CD4-positive, alpha-beta memory T cell (primary cell): ENCODE measurements around the gene TTLL5. TPM values are rescaled to one million over a fixed set of nuclear protein-coding genes. Genes with fewer than 3 reads are reported as not detected.
"Not testable (repeated sequence)": the region's sequence is repeated elsewhere in the genome, so short reads cannot be mapped to it uniquely, and the experiment has no call there.

Experiments used
- CTCF ChIA-PET: fragments of 350-600 bp; sonication (Branson Sonifier 250); formaldehyde crosslinking; loops from one replicate; lab custom pipeline; 2021; ENCODE audit warnings: inconsistent platforms; ENCODE audit not compliant: partially characterized antibody; lab: Charles Lee
- POLR2A ChIA-PET: fragments of 350-600 bp; sonication (Branson Sonifier 250); formaldehyde crosslinking; loops from one replicate; lab custom pipeline; 2021; ENCODE audit not compliant: partially characterized antibody; lab: Charles Lee
- DNase-seq, 5 donors: peaks; one replicate each; pipeline versions ENCODE4 v3.0.0 to v3.0.0-alpha.2; 2020 to 2022; ENCODE audit warnings: mixed read lengths in 1 of 5
- H3K27ac ChIP-seq: one replicate; pipeline ENCODE4 v1.7.0; 2013; ENCODE audit warnings: low read depth, low read length
- H3K27me3 ChIP-seq: 2 replicates; pipeline ENCODE4 v1.7.0; 2013; ENCODE audit warnings: mild to moderate bottlenecking, low read length, moderate library complexity; ENCODE audit not compliant: insufficient read depth
- H3K36me3 ChIP-seq: 2 replicates; pipeline ENCODE4 v1.7.0; 2013; ENCODE audit warnings: mild to moderate bottlenecking, low read length, moderate library complexity; ENCODE audit not compliant: insufficient read depth
- H3K4me1 ChIP-seq: 2 replicates; pipeline ENCODE4 v1.7.0; 2013; ENCODE audit warnings: mild to moderate bottlenecking, low read length, moderate library complexity; ENCODE audit not compliant: insufficient read depth
- H3K4me3 ChIP-seq, 2 donors: one replicate each; pipeline ENCODE4 v1.7.0; 2013; ENCODE audit warnings: low read length in 2 of 2, mild to moderate bottlenecking in 1 of 2
- H3K9me3 ChIP-seq, 2 donors: one replicate each; pipeline ENCODE4 v1.7.0; 2013; ENCODE audit warnings: low read length in 2 of 2, control low read depth in 1 of 2; ENCODE audit not compliant: control insufficient read depth in 1 of 2
- H3K27ac Mint-ChIP-seq, 7 donors: one replicate each; pipeline ENCODE4 v1.8.0; 2020 to 2021; ENCODE audit warnings: mixed read lengths in 7 of 7, mild to moderate bottlenecking in 6 of 7, inconsistent platforms in 3 of 7, moderate library complexity in 3 of 7
- H3K27me3 Mint-ChIP-seq, 2 donors: one replicate each; pipeline ENCODE4 v1.8.0; 2020 to 2021; ENCODE audit warnings: mixed read lengths in 2 of 2
- H3K36me3 Mint-ChIP-seq, 2 donors: one replicate each; pipeline ENCODE4 v1.8.0; 2020 to 2021; ENCODE audit warnings: mixed read lengths in 2 of 2, inconsistent platforms in 1 of 2, mild to moderate bottlenecking in 1 of 2
- H3K4me1 Mint-ChIP-seq, 4 donors: one replicate each; pipeline ENCODE4 v1.8.0; 2020 to 2021; ENCODE audit warnings: mixed read lengths in 4 of 4, mild to moderate bottlenecking in 1 of 4
- H3K4me3 Mint-ChIP-seq, 8 donors: one replicate each; pipeline ENCODE4 v1.8.0; 2020 to 2021; ENCODE audit warnings: mixed read lengths in 8 of 8, mild to moderate bottlenecking in 7 of 8, moderate library complexity in 6 of 8, inconsistent platforms in 3 of 8
- H3K9me3 Mint-ChIP-seq, 8 donors: one replicate each; pipeline ENCODE4 v1.8.0; 2020 to 2021; ENCODE audit warnings: mixed read lengths in 8 of 8, mild to moderate bottlenecking in 5 of 8, inconsistent platforms in 3 of 8, moderate library complexity in 1 of 8
- intact Hi-C: fragments of 100-400 bp; cut with micrococcal nuclease; formaldehyde crosslinking; loops from one replicate; pipeline ENCODE4 v1.15.1; 2023
- polyA plus RNA-seq, 2 donors: library from polyadenylated mRNA; unstranded; fragments of 300-500 nt; fragmentation: Illumina TruSeq; gene quantifications; one replicate each; pipeline ENCODE4 v1.2.3, GENCODE V29; 2021
- total RNA-seq, 2 experiments: library from RNA; stranded (reverse); gene quantifications; one replicate each; pipeline ENCODE4 v1.2.3, GENCODE V29; 2021

Gene TTLL5
- total and polyA plus RNA-seq, 4 experiments from 2014 or later = 8.4 to 28.2 (median 20.5) TPM

DNA sequence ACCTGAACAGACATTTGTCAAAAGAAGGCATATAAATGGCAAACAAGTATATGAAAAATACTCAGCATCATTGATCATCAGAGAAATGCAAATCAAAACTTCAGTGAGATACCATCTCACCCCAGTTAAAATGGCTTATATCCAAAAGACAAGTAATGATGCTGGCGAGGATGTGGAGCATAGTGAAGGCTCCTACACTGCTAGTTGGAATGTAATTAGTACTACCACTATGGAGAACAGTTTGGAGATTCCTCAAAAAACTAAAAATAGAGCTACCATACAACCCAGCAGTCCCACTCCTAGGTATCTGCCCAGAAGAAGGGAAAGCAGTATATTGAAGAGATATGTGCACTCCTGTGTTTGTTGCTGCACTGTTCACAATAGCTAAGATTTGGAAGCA lies 174.7 kb downstream of the TTLL5 start:
- ChIA-PET POLR2A (no interaction called here), CTCF (no interaction called here)
- Mint-ChIP-seq H3K4me1 (peaks cover 13 to 23% (median 20%) of the 10 kb centered on the region in 4 donors), H3K4me3 (no peak overlapping the region), H3K27ac (no peak overlapping the region), H3K36me3 (peaks cover 13 to 37% of the 10 kb centered on the region in 2 donors), H3K9me3 (peaks cover 0 to 4% (median 0%) of the 10 kb centered on the region in 8 donors), H3K27me3 (no peaks in the 10 kb centered on the region)
- Histone ChIP-seq H3K4me3 (no peak overlapping the region), H3K27me3 (no peaks in the 10 kb centered on the region), H3K9me3 (no peaks in the 10 kb centered on the region), H3K27ac (no peak overlapping the region), H3K36me3 (no peaks in the 10 kb centered on the region), H3K4me1 (peaks cover 24% of the 10 kb centered on the region)
- no peak for DNase-seq
- intact Hi-C loops = no loop called here

- intact Hi-C loops = no loop called here
- no peak overlapping the region for H3K4me3 Mint-ChIP-seq
- Histone ChIP-seq H3K27ac (no peak overlapping the region), H3K9me3 (no peaks in the 10 kb centered on the region), H3K4me1 (peaks cover 8% of the 10 kb centered on the region), H3K36me3 (no peaks in the 10 kb centered on the region), H3K27me3 (no peaks in the 10 kb centered on the region), H3K4me3 (no peak overlapping the region)
- ChIA-PET CTCF (no interaction called here), POLR2A (no interaction called here)
- H3K4me1 Mint-ChIP-seq = peaks cover 7 to 10% (median 8%) of the 10 kb centered on the region in 4 donors
- H3K9me3 Mint-ChIP-seq = peaks cover 0 to 4% (median 0%) of the 10 kb centered on the region in 8 donors
- DNase-seq = no peak
- H3K27ac Mint-ChIP-seq = no peak overlapping the region
- no peaks in the 10 kb centered on the region for H3K27me3 Mint-ChIP-seq
- peaks cover 13 to 44% of the 10 kb centered on the region in 2 donors for H3K36me3 Mint-ChIP-seq
Observed at GRCh38 chr14:75837151-75837787, 176.2 kb downstream of the TTLL5 start.

DNA sequence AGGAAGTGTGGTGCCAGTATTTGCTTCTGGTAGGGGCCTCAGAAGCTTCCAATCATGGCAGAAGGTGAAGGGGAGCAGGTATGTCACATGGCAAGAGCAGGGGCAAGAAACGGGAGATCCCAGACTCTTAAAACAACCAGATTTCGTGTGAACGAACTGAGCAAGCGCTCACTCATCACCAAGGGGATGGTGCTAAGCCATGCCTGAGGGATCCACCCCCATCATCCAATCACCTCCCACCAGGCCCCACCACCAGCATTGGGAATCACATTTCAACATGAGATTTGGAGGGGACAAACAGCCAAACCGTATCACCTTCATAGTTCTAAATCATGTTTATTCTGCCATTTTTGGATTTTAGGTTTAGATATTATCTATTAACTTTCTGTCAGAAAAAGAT lies 179.9 kb downstream of the TTLL5 start:
- ChIA-PET CTCF (no interaction called here), POLR2A (no interaction called here)
- H3K27me3 ChIP-seq = no peaks in the 10 kb centered on the region
- intact Hi-C loops = no loop called here
- Mint-ChIP-seq H3K36me3 (peaks cover 9 to 31% of the 10 kb centered on the region in 2 donors), H3K27me3 (no peaks in the 10 kb centered on the region), H3K4me1 (no peaks in the 10 kb centered on the region), H3K4me3 (no peak overlapping the region), H3K27ac (no peak overlapping the region), H3K9me3 (peaks cover 0 to 4% (median 0%) of the 10 kb centered on the region in 8 donors)
- no peaks in the 10 kb centered on the region for H3K9me3 ChIP-seq
- H3K4me3 ChIP-seq = no peak overlapping the region
- no peak overlapping the region for H3K27ac ChIP-seq
- DNase-seq = no peak
- no peaks in the 10 kb centered on the region for H3K36me3 ChIP-seq
- H3K4me1 ChIP-seq = no peaks in the 10 kb centered on the region

- Histone ChIP-seq H3K4me3 (no peak overlapping the region), H3K27me3 (no peaks in the 10 kb centered on the region), H3K9me3 (no peaks in the 10 kb centered on the region), H3K27ac (no peak overlapping the region), H3K36me3 (no peaks in the 10 kb centered on the region), H3K4me1 (no peaks in the 10 kb centered on the region)
- intact Hi-C loops = no loop called here
- ChIA-PET CTCF (interaction anchor here (2.8 kb wide), 1 partner anchor 64 kb away, joined by 9 read pairs; no protein-coding TSS in a partner anchor), POLR2A (no interaction called here)
- Mint-ChIP-seq H3K9me3 (peaks cover 0 to 4% (median 0%) of the 10 kb centered on the region in 8 donors), H3K27me3 (no peaks in the 10 kb centered on the region), H3K4me1 (no peaks in the 10 kb centered on the region), H3K27ac (no peak overlapping the region), H3K4me3 (no peak overlapping the region), H3K36me3 (peaks cover 6 to 36% of the 10 kb centered on the region in 2 donors)
- DNase-seq = no peak
Observed at GRCh38 chr14:75842551-75842950, 181.5 kb downstream of the TTLL5 start.

- Mint-ChIP-seq H3K27me3 (no peaks in the 10 kb centered on the region), H3K4me3 (no peak overlapping the region), H3K9me3 (no peaks in the 10 kb centered on the region), H3K27ac (no peak overlapping the region), H3K4me1 (no peaks in the 10 kb centered on the region), H3K36me3 (peaks cover 6 to 34% of the 10 kb centered on the region in 2 donors)
- POLR2A ChIA-PET = no interaction called here
- CTCF ChIA-PET = interaction anchor here (2.8 kb wide), 1 partner anchor 62 kb away, joined by 9 read pairs; no protein-coding TSS in a partner anchor
- Histone ChIP-seq H3K27me3 (no peaks in the 10 kb centered on the region), H3K4me3 (no peak overlapping the region), H3K36me3 (no peaks in the 10 kb centered on the region), H3K27ac (no peak overlapping the region), H3K9me3 (no peaks in the 10 kb centered on the region), H3K4me1 (no peaks in the 10 kb centered on the region)
- intact Hi-C loops = no loop called here
- DNase-seq = no peak
Observed at GRCh38 chr14:75844486-75844885, 183.4 kb downstream of the TTLL5 start.

DNA sequence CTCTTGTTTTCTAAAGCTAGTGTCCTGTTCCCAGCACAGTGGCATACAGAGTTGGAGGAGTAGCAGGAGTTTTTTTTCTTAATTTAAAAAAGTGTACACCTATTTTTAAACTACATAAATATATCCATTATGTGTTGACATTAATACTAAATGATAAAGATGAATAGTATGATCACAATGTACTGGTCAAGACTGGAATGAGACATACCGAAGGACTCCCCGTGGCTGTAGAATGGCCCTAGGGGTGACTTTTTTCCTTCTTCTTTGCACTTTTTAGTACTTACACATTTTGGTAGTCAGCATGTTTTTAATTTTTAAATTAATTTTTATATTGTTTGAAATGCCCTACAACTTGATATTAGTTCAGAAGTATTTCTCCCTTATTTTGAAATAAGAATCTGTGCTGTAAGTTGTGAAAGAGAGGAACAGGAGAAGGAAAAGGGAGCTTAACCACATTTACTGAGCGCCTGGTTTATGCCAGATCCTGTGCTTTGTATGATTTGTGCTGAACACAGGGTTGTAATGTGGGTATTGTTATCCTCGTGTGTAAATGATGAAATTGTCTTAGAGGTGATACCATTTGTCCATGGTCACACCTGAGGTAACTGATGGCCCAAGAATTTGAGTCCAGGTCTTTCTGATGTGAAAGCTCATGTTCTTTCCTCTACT lies 184.2 kb downstream of the TTLL5 start:
- intact Hi-C loops = no loop called here
- Mint-ChIP-seq H3K9me3 (no peaks in the 10 kb centered on the region), H3K36me3 (peaks cover 1 to 30% of the 10 kb centered on the region in 2 donors), H3K4me1 (no peaks in the 10 kb centered on the region), H3K4me3 (no peak overlapping the region), H3K27ac (no peak overlapping the region), H3K27me3 (no peaks in the 10 kb centered on the region)
- H3K36me3 ChIP-seq = no peaks in the 10 kb centered on the region
- ChIA-PET POLR2A (no interaction called here), CTCF (interaction anchor here (2.8 kb wide), 1 partner anchor 61 kb away, joined by 9 read pairs; no protein-coding TSS in a partner anchor)
- no peak overlapping the region for H3K4me3 ChIP-seq
- H3K9me3 ChIP-seq = no peaks in the 10 kb centered on the region
- H3K4me1 ChIP-seq = no peaks in the 10 kb centered on the region
- H3K27ac ChIP-seq = no peak overlapping the region
- H3K27me3 ChIP-seq = no peaks in the 10 kb centered on the region
- no peak for DNase-seq

DNA sequence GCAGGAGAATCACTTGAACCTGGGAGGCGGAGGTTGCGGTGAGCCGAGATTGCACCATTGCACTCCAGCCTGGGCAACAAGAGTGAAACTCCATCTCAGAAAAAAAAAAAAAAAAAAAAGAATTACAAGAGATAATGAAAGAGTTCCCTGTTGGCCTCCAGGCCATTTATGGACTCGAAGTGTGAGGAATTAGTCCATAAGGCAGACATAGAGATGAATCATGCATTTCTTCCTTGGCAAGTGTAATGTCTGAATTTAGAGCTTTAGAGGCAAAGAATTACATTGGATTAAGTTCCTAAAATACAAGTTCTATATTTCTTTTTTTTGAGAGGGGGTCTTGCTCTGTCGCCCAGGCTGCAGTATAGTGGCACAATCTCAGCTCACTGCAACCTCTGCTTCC lies 185.6 kb downstream of the TTLL5 start:
- H3K4me1 Mint-ChIP-seq, H3K27me3 Mint-ChIP-seq, H3K27ac ChIP-seq, H3K4me3 Mint-ChIP-seq, POLR2A ChIA-PET, H3K9me3 Mint-ChIP-seq, H3K4me3 ChIP-seq, H3K27ac Mint-ChIP-seq, H3K4me1 ChIP-seq, H3K9me3 ChIP-seq, H3K27me3 ChIP-seq, DNase-seq, H3K36me3 ChIP-seq, CTCF ChIA-PET, intact Hi-C loops: not testable (repeated sequence)
- peaks cover 3 to 19% of the 10 kb centered on the region in 2 donors for H3K36me3 Mint-ChIP-seq
